Neuronal stem cell (in vitro differentiated cells): Measurements from ENCODE around the gene SERGEF.

Source experiments
- DNase-seq: peaks from one replicate; pipeline ENCODE4 v3.0.0-alpha.2; 2013; ENCODE audit warnings: low spot score
- H2AFZ ChIP-seq: one replicate; pipeline ENCODE4 v1.6.1; 2013; ENCODE audit warnings: mild to moderate bottlenecking, low read length, inconsistent platforms
- H2AK5ac ChIP-seq: 2 replicates; pipeline ENCODE4 v1.6.1; 2013; ENCODE audit warnings: low read depth, mild to moderate bottlenecking, inconsistent platforms, low read length, moderate library complexity, mixed read lengths
- H2BK120ac ChIP-seq: 2 replicates; pipeline ENCODE4 v1.6.1; 2013; ENCODE audit warnings: low read depth, mild to moderate bottlenecking, inconsistent platforms, low read length, moderate library complexity, mixed read lengths
- H2BK12ac ChIP-seq: one replicate; pipeline ENCODE4 v1.6.1; 2013; ENCODE audit warnings: low read length, inconsistent platforms
- H2BK15ac ChIP-seq: 2 replicates; pipeline ENCODE4 v1.6.1; 2013; ENCODE audit warnings: mild to moderate bottlenecking, low read length, inconsistent platforms, mixed read lengths
- H2BK5ac ChIP-seq: one replicate; pipeline ENCODE4 v1.6.1; 2013; ENCODE audit warnings: inconsistent platforms, mild to moderate bottlenecking, low read length, moderate library complexity
- H3K14ac ChIP-seq: one replicate; pipeline ENCODE4 v1.6.1; 2013; ENCODE audit warnings: low read length, inconsistent platforms
- H3K18ac ChIP-seq: 2 replicates; pipeline ENCODE4 v1.6.1; 2013; ENCODE audit warnings: low read length, inconsistent platforms
- H3K23ac ChIP-seq: 2 replicates; pipeline ENCODE4 v1.6.1; 2013; ENCODE audit warnings: low read depth, mild to moderate bottlenecking, mixed read lengths, low read length, inconsistent platforms; ENCODE audit not compliant: poor library complexity
- H3K27ac ChIP-seq: replicated peaks from 3 replicates; pipeline ENCODE4 v1.5.1; 2013; ENCODE audit warnings: low read length, inconsistent platforms
- H3K27me3 ChIP-seq, 3 experiments: 2 replicates each; pipeline ENCODE4 v1.6.1; 2013; ENCODE audit warnings: low read length in 3 of 3, mild to moderate bottlenecking in 2 of 3, inconsistent platforms in 1 of 3, low read depth in 1 of 3, mixed read lengths in 1 of 3, moderate library complexity in 1 of 3; ENCODE audit not compliant: control insufficient read depth in 3 of 3, insufficient read depth in 3 of 3
- H3K36me3 ChIP-seq, 2 donors: replicated peaks in 1 of 2; 2 replicates each; pipeline ENCODE4 v1.6.1; 2013; ENCODE audit warnings: low read length in 2 of 2; ENCODE audit not compliant: control insufficient read depth in 2 of 2, insufficient read depth in 2 of 2
- H3K4ac ChIP-seq: 2 replicates; pipeline ENCODE4 v1.6.1; 2013; ENCODE audit warnings: inconsistent platforms, mild to moderate bottlenecking, low read length, moderate library complexity
- H3K4me1 ChIP-seq, 2 donors: 1 replicate in 1 of 2; 2 replicates in 1 of 2; pipeline ENCODE4 v1.6.1; 2013; ENCODE audit warnings: low read length in 2 of 2, low read depth in 1 of 2; ENCODE audit not compliant: control insufficient read depth in 2 of 2, insufficient read depth in 1 of 2
- H3K4me2 ChIP-seq: one replicate; pipeline ENCODE4 v1.6.1; 2013; ENCODE audit warnings: mild to moderate bottlenecking, low read length, inconsistent platforms; ENCODE audit not compliant: insufficient read depth, poor library complexity, severe bottlenecking
- H3K4me3 ChIP-seq, 2 donors: 2 replicates each; pipeline ENCODE4 v1.5.1; 2013; ENCODE audit warnings: low read length in 2 of 2, mild to moderate bottlenecking in 2 of 2, inconsistent platforms in 1 of 2, moderate library complexity in 1 of 2
- H3K79me1 ChIP-seq: one replicate; pipeline ENCODE4 v1.6.1; 2013; ENCODE audit warnings: low read depth, mild to moderate bottlenecking, inconsistent platforms, low read length, moderate library complexity
- H3K9ac ChIP-seq: one replicate; pipeline ENCODE4 v1.6.1; 2013; ENCODE audit warnings: mild to moderate bottlenecking, low read depth, low read length, inconsistent platforms; ENCODE audit not compliant: poor library complexity
- H3K9me3 ChIP-seq, 2 donors: replicated peaks in 1 of 2; 2 replicates each; pipeline versions ENCODE3 to v1.6.1; 2013; ENCODE audit warnings: low read length in 2 of 2, mild to moderate bottlenecking in 2 of 2, inconsistent platforms in 1 of 2, low read depth in 1 of 2, mixed read lengths in 1 of 2, moderate library complexity in 1 of 2; ENCODE audit not compliant: control insufficient read depth in 2 of 2, insufficient read depth in 1 of 2
- H4K8ac ChIP-seq: one replicate; pipeline ENCODE4 v1.6.1; 2013; ENCODE audit warnings: low read depth, mild to moderate bottlenecking, inconsistent platforms, low read length, moderate library complexity
- H4K91ac ChIP-seq: one replicate; pipeline ENCODE4 v1.6.1; 2013; ENCODE audit warnings: low read length, low read depth, mild to moderate bottlenecking, inconsistent platforms; ENCODE audit not compliant: poor library complexity
- WGBS, 2 donors: extraction: QIAGEN DNeasy Blood & Tissue Kit; methylation state at CpG; one replicate each; pipeline ENCODE4 v1.1.7; 2013; ENCODE audit warnings: missing lambda C conversion rate in 2 of 2, mixed read lengths in 1 of 2; ENCODE audit not compliant: insufficient read length in 2 of 2, insufficient replicate concordance in 1 of 2; ENCODE audit errors: extremely low coverage in 2 of 2; 5-methylcytosine and 5-hydroxymethylcytosine counted together

SERGEF gene

DNA sequence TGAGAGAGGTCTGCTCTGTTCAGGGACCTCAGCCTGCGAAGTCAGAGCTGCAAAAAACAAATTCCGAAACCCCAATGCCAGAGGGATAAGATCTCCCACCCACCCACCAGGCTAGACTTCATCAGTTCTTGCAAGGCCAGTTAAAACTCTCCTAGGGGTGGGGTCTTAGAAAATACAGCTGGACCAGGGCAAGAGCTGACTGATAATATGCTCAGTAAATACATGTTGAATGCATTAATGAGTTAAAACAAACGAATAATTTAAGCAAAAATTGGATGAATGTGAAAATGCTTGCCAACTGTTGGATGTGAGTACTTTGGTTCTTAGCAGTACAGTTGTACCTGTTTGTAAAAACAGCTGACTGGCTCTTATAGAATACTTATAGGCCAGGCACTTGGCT, 129.8 kb downstream of the SERGEF start:
- H2BK12ac ChIP-seq: no peak overlapping the region
- no peak overlapping the region for H3K4me3 ChIP-seq
- no peak overlapping the region for H2BK5ac ChIP-seq
- H3K9me3 ChIP-seq: no peaks in the 10 kb centered on the region
- no peak overlapping the region for H4K91ac ChIP-seq
- no peak overlapping the region for H3K4ac ChIP-seq
- no peaks in the 10 kb centered on the region for H3K36me3 ChIP-seq
- H2BK120ac ChIP-seq: no peak overlapping the region
- no peaks in the 10 kb centered on the region for H3K27me3 ChIP-seq
- H3K79me1 ChIP-seq: no peaks in the 10 kb centered on the region
- no peak overlapping the region for H2AFZ ChIP-seq
- H3K27ac ChIP-seq: no peak overlapping the region
- no peak overlapping the region for H3K18ac ChIP-seq
- peaks cover 7 to 13% of the 10 kb centered on the region in 2 donors for H3K4me1 ChIP-seq
- no peak overlapping the region for H3K9ac ChIP-seq
- no peak overlapping the region for H4K8ac ChIP-seq
- DNase-seq: no peak
- H3K14ac ChIP-seq: no peak overlapping the region
- H2AK5ac ChIP-seq: no peak overlapping the region
- no peak overlapping the region for H2BK15ac ChIP-seq
- no peak overlapping the region for H3K23ac ChIP-seq
- H3K4me2 ChIP-seq: no peak overlapping the region
- no CpG with 5 or more reads among the region's 3 CpGs for WGBS, 2 donors

DNA sequence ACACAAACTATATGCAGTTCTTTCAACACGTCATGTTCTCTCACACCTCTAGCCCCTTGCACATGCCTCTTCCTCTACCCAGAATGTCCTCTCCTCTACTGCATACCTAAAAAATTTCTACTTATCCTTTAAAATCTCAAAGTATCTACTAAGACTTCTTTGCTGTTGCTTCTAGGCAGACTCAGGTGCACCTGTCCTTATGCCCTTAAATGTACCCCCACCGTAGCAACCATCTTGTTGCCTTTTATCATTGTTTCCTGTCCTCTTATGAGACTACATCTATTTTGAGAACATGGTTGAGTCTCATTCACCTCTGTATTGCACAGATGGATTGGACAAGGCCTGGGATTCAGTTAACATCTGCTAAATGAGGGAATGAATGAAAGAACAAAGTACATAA, 134.1 kb downstream of the SERGEF start:
- H3K9me3 ChIP-seq: no peaks in the 10 kb centered on the region
- no peaks in the 10 kb centered on the region for H3K27me3 ChIP-seq
- no peak overlapping the region for H3K9ac ChIP-seq
- H3K23ac ChIP-seq: no peak overlapping the region
- no peaks in the 10 kb centered on the region for H3K79me1 ChIP-seq
- DNase-seq: no peak
- H3K18ac ChIP-seq: no peak overlapping the region
- H3K4me1 ChIP-seq: peaks cover 0 to 12% of the 10 kb centered on the region in 2 donors
- no peak overlapping the region for H4K8ac ChIP-seq
- no peak overlapping the region for H2AK5ac ChIP-seq
- no peak overlapping the region for H3K14ac ChIP-seq
- H3K27ac ChIP-seq: no peak overlapping the region
- no CpG with 5 or more reads among the region's 2 CpGs for WGBS, 2 donors
- H3K4ac ChIP-seq: no peak overlapping the region
- peaks cover 0 to 4% of the 10 kb centered on the region in 2 donors for H3K36me3 ChIP-seq
- no peak overlapping the region for H3K4me2 ChIP-seq
- H3K4me3 ChIP-seq: no peak overlapping the region
- no peak overlapping the region for H2AFZ ChIP-seq
- no peak overlapping the region for H2BK120ac ChIP-seq
- no peak overlapping the region for H2BK5ac ChIP-seq
- no peak overlapping the region for H2BK15ac ChIP-seq
- no peak overlapping the region for H2BK12ac ChIP-seq
- no peak overlapping the region for H4K91ac ChIP-seq

DNA sequence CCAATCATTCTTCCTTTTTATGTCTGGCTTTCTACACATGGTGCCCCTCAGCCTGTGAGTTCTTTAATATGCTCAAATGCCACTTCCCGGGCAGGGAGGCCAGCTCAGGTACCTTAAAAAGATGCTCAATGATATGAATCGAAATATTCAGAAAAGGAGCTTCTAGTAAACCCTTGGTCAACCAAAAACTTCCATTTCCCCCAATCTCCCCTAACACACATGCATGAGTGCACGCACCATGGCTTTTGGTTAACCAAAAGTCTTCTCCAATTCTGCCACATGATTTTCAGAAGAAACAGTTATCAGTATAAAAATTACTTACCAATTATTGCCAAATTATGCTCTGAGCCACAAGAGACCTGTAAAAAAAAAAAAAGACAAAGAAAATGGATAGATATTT, 135.0 kb downstream of the SERGEF start:
- Histone ChIP-seq H3K4me1 (peaks cover 0 to 13% of the 10 kb centered on the region in 2 donors), H2BK12ac (no peak overlapping the region), H3K27ac (no peak overlapping the region), H3K4ac (no peak overlapping the region), H3K79me1 (no peaks in the 10 kb centered on the region), H2BK120ac (no peak overlapping the region), H3K23ac (no peak overlapping the region), H4K8ac (no peak overlapping the region), H4K91ac (no peak overlapping the region), H2AFZ (no peak overlapping the region), H2BK5ac (no peak overlapping the region), H3K4me3 (no peak overlapping the region), H3K14ac (no peak overlapping the region), H2BK15ac (no peak overlapping the region), H3K18ac (no peak overlapping the region), H3K9ac (no peak overlapping the region), H3K4me2 (no peak overlapping the region), H3K27me3 (no peaks in the 10 kb centered on the region), H2AK5ac (no peak overlapping the region), H3K9me3 (no peaks in the 10 kb centered on the region), H3K36me3 (peaks cover 0 to 6% of the 10 kb centered on the region in 2 donors)
- DNase-seq: no peak
- WGBS, 2 donors: no CpG with 5 or more reads among the region's 3 CpGs

GRCh38 chr11:17876827-17877226, 136.0 kb downstream of the SERGEF start:
- no peak for DNase-seq
- Histone ChIP-seq H3K27me3 (no peaks in the 10 kb centered on the region), H4K8ac (no peak overlapping the region), H2AFZ (no peak overlapping the region), H3K9me3 (no peaks in the 10 kb centered on the region), H3K79me1 (no peaks in the 10 kb centered on the region), H3K23ac (no peak overlapping the region), H2BK5ac (no peak overlapping the region), H3K36me3 (peaks cover 0 to 6% of the 10 kb centered on the region in 2 donors), H4K91ac (no peak overlapping the region), H3K4me2 (no peak overlapping the region), H3K4me3 (no peak overlapping the region), H2AK5ac (no peak overlapping the region), H3K14ac (no peak overlapping the region), H2BK120ac (no peak overlapping the region), H3K4me1 (peaks cover 0 to 13% of the 10 kb centered on the region in 2 donors), H3K18ac (no peak overlapping the region), H3K9ac (no peak overlapping the region), H3K4ac (no peak overlapping the region), H2BK12ac (no peak overlapping the region), H2BK15ac (no peak overlapping the region), H3K27ac (no peak overlapping the region)
- WGBS, 2 donors: no CpG with 5 or more reads among the region's 3 CpGs
